Naive thymus-derived CD4-positive, alpha-beta T cell (primary cell): ENCODE results near the gene CA5A. TPM values are rescaled to one million over a fixed set of nuclear protein-coding genes. Genes with fewer than 3 reads are reported as not detected.

ENCODE experiments used
- ATAC-seq: fragments of 150-1000 bp; cut with Tn5 transposase; 2 replicates; pipeline ENCODE4 v1.10.0; 2021; ENCODE audit warnings: mild to moderate bottlenecking, moderate library complexity
- CTCF ChIA-PET: fragments of 350-600 bp; sonication (Branson Sonifier 250); formaldehyde crosslinking; loops from one replicate; lab custom pipeline; 2021; ENCODE audit warnings: antibody characterized with exemption; lab: Charles Lee
- POLR2A ChIA-PET: fragments of 350-600 bp; sonication (Branson Sonifier 250); formaldehyde crosslinking; loops from one replicate; lab custom pipeline; 2021; ENCODE audit warnings: antibody characterized with exemption, inconsistent platforms; lab: Charles Lee
- DNase-seq, 9 donors: peaks; one replicate each; pipeline versions ENCODE4 v3.0.0 to v3.0.0-alpha.2; 2020 to 2022; ENCODE audit warnings: mixed read lengths in 1 of 9
- H3K27ac ChIP-seq: one replicate; pipeline ENCODE4 v1.7.0; 2013; ENCODE audit warnings: mild to moderate bottlenecking, low read depth, low read length, moderate library complexity
- H3K27me3 ChIP-seq, 2 donors: one replicate each; pipeline ENCODE4 v1.7.0; 2013; ENCODE audit warnings: low read length in 2 of 2, mild to moderate bottlenecking in 2 of 2, moderate library complexity in 2 of 2; ENCODE audit not compliant: control insufficient read depth in 2 of 2, insufficient read depth in 2 of 2
- H3K36me3 ChIP-seq, 3 experiments: 1 replicate in 2 of 3; 2 replicates in 1 of 3; pipeline ENCODE4 v1.7.0; 2013; ENCODE audit warnings: low read length in 3 of 3, mild to moderate bottlenecking in 3 of 3, moderate library complexity in 1 of 3; ENCODE audit not compliant: insufficient read depth in 3 of 3, control insufficient read depth in 2 of 3
- H3K4me1 ChIP-seq, 2 donors: one replicate each; pipeline ENCODE4 v1.7.0; 2013; ENCODE audit warnings: low read length in 2 of 2, mild to moderate bottlenecking in 2 of 2, moderate library complexity in 1 of 2; ENCODE audit not compliant: control insufficient read depth in 2 of 2, insufficient read depth in 2 of 2
- H3K4me3 ChIP-seq: 2 replicates; pipeline ENCODE4 v1.7.0; 2013; ENCODE audit warnings: mild to moderate bottlenecking, low read length
- H3K9me3 ChIP-seq, 3 experiments: 1 replicate in 2 of 3; 2 replicates in 1 of 3; pipeline ENCODE4 v1.7.0; 2013; ENCODE audit warnings: low read length in 3 of 3; ENCODE audit not compliant: control insufficient read depth in 2 of 3
- H3K27ac Mint-ChIP-seq, 9 donors: one replicate each; pipeline ENCODE4 v1.8.0; 2020 to 2022; ENCODE audit warnings: mixed read lengths in 9 of 9, mild to moderate bottlenecking in 8 of 9, moderate library complexity in 5 of 9, inconsistent platforms in 2 of 9
- H3K27me3 Mint-ChIP-seq, 5 donors: one replicate each; pipeline ENCODE4 v1.8.0; 2021 to 2022; ENCODE audit warnings: mixed read lengths in 5 of 5, mild to moderate bottlenecking in 1 of 5
- H3K36me3 Mint-ChIP-seq, 5 donors: one replicate each; pipeline ENCODE4 v1.8.0; 2020 to 2022; ENCODE audit warnings: mixed read lengths in 5 of 5, mild to moderate bottlenecking in 3 of 5, inconsistent platforms in 1 of 5
- H3K4me1 Mint-ChIP-seq, 7 donors: one replicate each; pipeline ENCODE4 v1.8.0; 2020 to 2022; ENCODE audit warnings: mixed read lengths in 7 of 7, mild to moderate bottlenecking in 3 of 7, inconsistent platforms in 1 of 7
- H3K4me3 Mint-ChIP-seq, 10 donors: one replicate each; pipeline ENCODE4 v1.8.0; 2020 to 2022; ENCODE audit warnings: mild to moderate bottlenecking in 10 of 10, mixed read lengths in 10 of 10, moderate library complexity in 6 of 10, inconsistent platforms in 2 of 10
- H3K9me3 Mint-ChIP-seq, 11 donors: one replicate each; pipeline ENCODE4 v1.8.0; 2020 to 2022; ENCODE audit warnings: mixed read lengths in 11 of 11, mild to moderate bottlenecking in 4 of 11, inconsistent platforms in 1 of 11, moderate library complexity in 1 of 11
- intact Hi-C, 2 donors: fragments of 100-400 bp; cut with micrococcal nuclease; formaldehyde crosslinking; loops; one replicate each; pipeline ENCODE4 v1.15.1; 2023
- polyA plus RNA-seq, 2 donors: library from polyadenylated mRNA; unstranded; fragments of 300-500 nt; fragmentation: Illumina TruSeq; gene quantifications; one replicate each; pipeline ENCODE4 v1.2.3, GENCODE V29; 2021
- total RNA-seq, 6 experiments: library from RNA in 5 of 6; stranded (reverse) in 5 of 6; gene quantifications; 1 replicate in 5 of 6; 2 replicates in 1 of 6; pipeline ENCODE4 v1.2.3 and lab custom pipeline; 2021 to 2026

The CA5A gene
- total and polyA plus RNA-seq, 7 experiments from 2014 or later: not detected

DNA sequence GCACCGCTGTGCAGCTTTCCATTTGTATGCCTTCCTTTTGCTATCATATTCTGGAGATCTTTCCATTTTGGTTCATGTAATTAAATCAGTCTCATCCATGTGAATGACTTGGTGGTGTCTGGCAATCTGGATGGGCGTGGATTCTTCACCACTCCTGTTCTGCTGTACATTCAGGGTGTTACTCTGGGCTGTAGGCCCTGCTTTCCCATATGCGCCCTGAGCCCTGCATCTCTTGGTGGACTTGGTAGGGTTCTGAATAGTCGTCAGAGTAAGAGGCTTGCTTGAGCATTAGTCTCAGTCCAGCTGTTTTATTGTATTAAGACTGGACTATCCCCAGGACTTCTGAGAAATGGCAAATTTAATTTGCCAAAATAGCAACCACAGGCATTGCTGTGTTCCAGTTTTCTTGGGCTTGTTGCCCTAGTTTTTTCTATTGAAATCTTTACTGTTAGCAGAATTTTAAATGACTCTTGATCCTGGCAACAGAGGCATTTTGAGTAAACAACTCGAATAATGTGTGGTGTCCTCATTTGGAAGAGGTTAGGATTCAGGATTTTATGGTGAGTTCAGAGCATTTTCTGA is 29.8 kb upstream of the CA5A start:
- Mint-ChIP-seq H3K36me3 (peaks cover 4 to 27% (median 20%) of the 10 kb centered on the region in 5 donors), H3K4me1 (peaks cover 44 to 81% (median 73%) of the 10 kb centered on the region in 7 donors), H3K27ac (peak overlapping the region; percentile 27 to 87 (median 73)), H3K27me3 (no peaks in the 10 kb centered on the region), H3K9me3 (peaks cover 0 to 7% (median under 1%) of the 10 kb centered on the region in 11 donors), H3K4me3 (peak overlapping the region in 9 of 10 donors; percentile 40 to 79 (median 73))
- Histone ChIP-seq H3K36me3 (peaks cover 0 to 2% (median 0%) of the 10 kb centered on the region in 3 experiments), H3K4me3 (no peak overlapping the region), H3K4me1 (peaks cover 19 to 27% of the 10 kb centered on the region in 2 donors), H3K9me3 (peaks cover 0 to 2% (median 0%) of the 10 kb centered on the region in 3 experiments), H3K27ac (peak overlapping the region; percentile 31), H3K27me3 (no peaks in the 10 kb centered on the region)
- no peak for ATAC-seq
- ChIA-PET CTCF (no interaction called here), POLR2A (interaction anchor here (0.8 to 1.5 kb wide), 3 partner anchors 14 to 1349 kb away, joined by 3 to 6 read pairs (median 4); partner anchors contain the start of gene BANP)
- intact Hi-C loops: no loop called here
- no peak for DNase-seq

DNA sequence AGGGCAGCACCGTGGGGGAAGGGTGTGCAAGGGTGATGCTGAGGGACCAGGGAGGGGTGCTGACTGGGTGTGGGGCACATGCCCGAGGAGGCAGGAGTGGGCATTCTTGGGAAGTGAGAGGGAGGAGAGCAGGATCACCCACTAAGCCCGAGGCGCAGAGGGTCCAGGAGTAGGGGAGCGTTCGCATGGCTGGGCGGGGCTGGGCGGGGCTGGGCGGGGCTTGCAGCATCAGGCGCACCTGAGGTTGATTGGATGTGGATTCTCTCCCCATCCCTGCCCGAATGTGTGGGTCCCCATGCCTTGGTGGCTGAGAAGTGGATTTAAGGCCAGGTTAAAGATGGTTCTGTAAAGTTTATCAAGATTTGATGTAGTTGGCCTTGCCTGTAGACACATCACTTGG is 29.1 kb upstream of the CA5A start:
- Mint-ChIP-seq H3K36me3 (peaks cover 0 to 20% (median 14%) of the 10 kb centered on the region in 5 donors), H3K27me3 (no peaks in the 10 kb centered on the region), H3K27ac (peak overlapping the region in 6 of 9 donors; percentile 48 to 85 (median 66)), H3K4me3 (peak overlapping the region in 4 of 10 donors; percentile 17 to 79 (median 50)), H3K4me1 (peaks cover 45 to 82% (median 76%) of the 10 kb centered on the region in 7 donors), H3K9me3 (peaks cover 0 to 3% (median 0%) of the 10 kb centered on the region in 11 donors)
- Histone ChIP-seq H3K4me3 (no peak overlapping the region), H3K36me3 (no peaks in the 10 kb centered on the region), H3K4me1 (peaks cover 19 to 27% of the 10 kb centered on the region in 2 donors), H3K9me3 (no peaks in the 10 kb centered on the region), H3K27ac (peak overlapping the region; percentile 0), H3K27me3 (no peaks in the 10 kb centered on the region)
- CTCF ChIA-PET: no interaction called here
- POLR2A ChIA-PET: interaction anchor here (0.8 kb wide), 1 partner anchor 13 kb away, joined by 3 read pairs; no protein-coding TSS in a partner anchor
- no peak for DNase-seq
- intact Hi-C loops: no loop called here
- ATAC-seq: no peak

DNA sequence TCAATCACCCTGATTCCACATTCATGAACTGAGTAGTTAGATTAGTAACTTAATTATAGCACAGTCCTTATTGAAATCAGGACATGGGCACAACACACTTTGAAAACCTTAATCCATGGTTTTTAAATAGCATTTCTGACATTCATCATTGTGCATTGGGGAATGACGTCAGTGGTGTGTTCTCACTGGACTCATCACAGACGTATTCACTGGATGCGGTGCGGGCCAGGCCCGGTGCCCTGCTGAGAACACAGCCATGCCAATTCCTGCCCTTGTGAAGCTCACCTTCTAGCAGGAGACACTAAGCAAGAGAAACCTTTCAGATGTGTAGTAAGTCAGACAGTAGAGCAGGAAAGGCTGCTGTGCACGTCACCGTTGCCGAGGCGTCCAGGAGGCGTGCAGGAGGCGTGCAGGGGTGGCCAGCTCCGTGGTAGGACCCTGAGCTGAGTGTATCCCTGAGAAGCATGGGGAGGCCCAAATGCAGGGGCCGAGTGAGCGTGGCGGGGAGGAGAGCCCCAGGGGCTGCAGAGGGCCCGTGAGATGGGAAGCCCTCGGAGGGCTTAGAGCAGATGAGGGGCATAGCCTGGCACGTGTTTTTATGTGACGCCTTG is 27.8 kb upstream of the CA5A start:
- H3K27ac ChIP-seq: peak overlapping the region; percentile 61
- POLR2A ChIA-PET: interaction anchor here (1.4 kb wide), 1 partner anchor 8 kb away, joined by 3 read pairs; no protein-coding TSS in a partner anchor
- DNase-seq: no peak

DNA sequence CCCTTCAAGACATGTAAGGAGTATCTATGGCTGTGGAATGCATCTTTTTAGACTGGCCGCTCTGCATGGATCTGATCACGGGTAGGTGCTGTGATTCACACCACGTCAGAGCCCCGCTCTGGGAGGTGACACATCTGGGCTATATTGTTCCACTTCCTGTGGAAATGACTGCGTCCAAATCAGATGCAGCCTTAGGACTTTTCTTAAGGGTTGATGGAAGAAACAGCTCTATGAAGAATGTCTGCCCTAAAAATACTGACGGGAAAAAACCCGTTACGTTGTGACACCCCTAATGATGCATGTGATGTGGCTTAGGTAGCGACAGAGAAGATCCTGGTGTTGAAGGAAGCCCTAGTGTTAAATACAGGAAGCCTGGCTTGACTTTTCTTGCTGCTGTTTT is 27.1 kb upstream of the CA5A start:
- Mint-ChIP-seq H3K4me1 (peaks cover 50 to 83% (median 76%) of the 10 kb centered on the region in 7 donors), H3K9me3 (no peaks in the 10 kb centered on the region), H3K36me3 (peaks cover 0 to 8% (median under 1%) of the 10 kb centered on the region in 5 donors), H3K27ac (peak overlapping the region; percentile 68 to 91 (median 86)), H3K27me3 (no peaks in the 10 kb centered on the region), H3K4me3 (peak overlapping the region in 9 of 10 donors; percentile 60 to 81 (median 69))
- ChIA-PET POLR2A (interaction anchor here (0.8 to 1.4 kb wide), 2 partner anchors 9 to 15 kb away, joined by 3 to 5 read pairs; no protein-coding TSS in a partner anchor), CTCF (interaction anchor here (0.6 to 1.2 kb wide), 2 partner anchors 12 to 181 kb away, joined by 3 read pairs; partner anchors contain the start of gene BANP)
- Histone ChIP-seq H3K27me3 (no peaks in the 10 kb centered on the region), H3K27ac (peak overlapping the region; percentile 61), H3K4me3 (no peak overlapping the region), H3K36me3 (no peaks in the 10 kb centered on the region), H3K9me3 (no peaks in the 10 kb centered on the region), H3K4me1 (peaks cover 19 to 44% of the 10 kb centered on the region in 2 donors)
- ATAC-seq (peak; percentile 88), DNase-seq (peak in 8 of 9 donors; percentile 30 to 79 (median 46))
- intact Hi-C loops: no loop called here

More for the DNA sequence above, 27.8 kb upstream of the CA5A start:
- Histone ChIP-seq H3K9me3 (no peaks in the 10 kb centered on the region), H3K27me3 (no peaks in the 10 kb centered on the region), H3K4me1 (peaks cover 19 to 39% of the 10 kb centered on the region in 2 donors), H3K4me3 (no peak overlapping the region), H3K36me3 (no peaks in the 10 kb centered on the region)
- peaks cover 0 to 10% (median 5%) of the 10 kb centered on the region in 5 donors for H3K36me3 Mint-ChIP-seq
- H3K4me1 Mint-ChIP-seq: peaks cover 50 to 83% (median 77%) of the 10 kb centered on the region in 7 donors
- H3K9me3 Mint-ChIP-seq: no peaks in the 10 kb centered on the region
- CTCF ChIA-PET: interaction anchor here (1.2 kb wide), 1 partner anchor 13 kb away, joined by 3 read pairs; the partner anchor contains the start of gene BANP
- H3K4me3 Mint-ChIP-seq: peak overlapping the region in 7 of 10 donors; percentile 37 to 81 (median 69)
- H3K27me3 Mint-ChIP-seq: no peaks in the 10 kb centered on the region
- peak overlapping the region; percentile 48 to 91 (median 86) for H3K27ac Mint-ChIP-seq
- intact Hi-C loops: no loop called here
- no peak for ATAC-seq

DNA sequence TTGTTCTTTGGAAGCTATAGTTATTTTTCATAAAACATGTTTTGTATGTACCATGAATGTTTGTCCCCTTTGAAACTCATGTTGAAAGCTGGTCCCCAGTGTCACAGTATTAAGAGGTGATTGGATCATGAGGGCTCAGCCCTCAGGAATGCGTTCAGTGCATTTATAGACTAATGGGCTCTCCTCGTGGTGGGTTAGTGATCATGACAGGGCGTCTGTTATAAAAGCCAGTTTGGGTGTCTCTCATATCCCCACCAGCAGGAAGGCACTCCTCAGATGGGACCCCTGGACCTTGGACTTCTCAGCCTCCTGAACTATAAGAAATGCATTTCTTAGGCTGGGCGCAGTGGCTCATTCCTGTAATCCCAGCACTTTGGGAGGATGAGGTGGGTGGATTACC is 25.3 kb upstream of the CA5A start:
- POLR2A ChIA-PET: interaction anchor here (1.9 kb wide), 1 partner anchor 10 kb away, joined by 7 read pairs; the partner anchor contains the start of gene BANP
- Mint-ChIP-seq H3K27ac (peak overlapping the region in 6 of 9 donors; percentile 9 to 86 (median 53)), H3K27me3 (no peaks in the 10 kb centered on the region), H3K9me3 (no peaks in the 10 kb centered on the region), H3K4me1 (peaks cover 60 to 93% (median 88%) of the 10 kb centered on the region in 7 donors), H3K36me3 (peaks cover 0 to 12% (median 5%) of the 10 kb centered on the region in 5 donors), H3K4me3 (peak overlapping the region in 2 of 10 donors; percentile 25 to 39)
- intact Hi-C loops: no loop called here
- H3K27me3 ChIP-seq: no peaks in the 10 kb centered on the region
- no peak overlapping the region for H3K27ac ChIP-seq
- no peak for ATAC-seq
- CTCF ChIA-PET: no interaction called here
- H3K9me3 ChIP-seq: no peaks in the 10 kb centered on the region
- H3K4me1 ChIP-seq: peaks cover 28 to 59% of the 10 kb centered on the region in 2 donors
- peaks cover 0 to 4% (median 0%) of the 10 kb centered on the region in 3 experiments for H3K36me3 ChIP-seq
- no peak for DNase-seq
- no peak overlapping the region for H3K4me3 ChIP-seq

DNA sequence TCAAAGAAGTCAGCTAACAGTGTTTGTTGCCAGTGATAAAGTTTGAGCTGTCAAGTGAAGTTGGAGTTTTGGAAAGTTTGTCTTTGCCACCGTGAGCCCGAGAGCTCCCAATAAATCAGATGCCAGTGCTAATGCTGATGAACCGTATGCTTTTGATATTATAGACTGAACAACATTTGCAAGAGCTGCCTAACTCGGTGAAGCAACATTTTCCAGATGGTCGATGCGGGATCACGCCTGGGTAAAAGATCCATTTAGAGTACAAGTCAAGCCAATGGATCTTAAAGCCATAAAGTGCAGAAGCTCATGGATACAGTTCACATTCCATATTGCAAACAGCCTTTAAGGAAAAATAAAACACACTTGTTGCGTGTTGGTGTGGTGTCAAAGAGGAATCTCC is 24.5 kb upstream of the CA5A start:
- intact Hi-C loops: no loop called here
- ChIA-PET POLR2A (interaction anchor here (1.9 kb wide), 1 partner anchor 10 kb away, joined by 7 read pairs; the partner anchor contains the start of gene BANP), CTCF (no interaction called here)
- ATAC-seq (no peak), DNase-seq (no peak)
- peaks cover 0 to 4% (median 0%) of the 10 kb centered on the region in 3 experiments for H3K36me3 ChIP-seq
- peaks cover 0 to 12% (median 5%) of the 10 kb centered on the region in 5 donors for H3K36me3 Mint-ChIP-seq
- peaks cover 34 to 61% of the 10 kb centered on the region in 2 donors for H3K4me1 ChIP-seq
- no peak overlapping the region for H3K4me3 ChIP-seq
- H3K9me3 ChIP-seq: no peaks in the 10 kb centered on the region
- no peaks in the 10 kb centered on the region for H3K27me3 Mint-ChIP-seq
- peaks cover 56 to 93% (median 88%) of the 10 kb centered on the region in 7 donors for H3K4me1 Mint-ChIP-seq
- peak overlapping the region in 7 of 9 donors; percentile 5 to 94 (median 50) for H3K27ac Mint-ChIP-seq
- no peak overlapping the region for H3K27ac ChIP-seq
- H3K4me3 Mint-ChIP-seq: no peak overlapping the region
- H3K27me3 ChIP-seq: no peaks in the 10 kb centered on the region
- no peaks in the 10 kb centered on the region for H3K9me3 Mint-ChIP-seq
